H9 (cell line): Measurements from ENCODE around the gene SLC35B2. TPM values are rescaled to one million over a fixed set of nuclear protein-coding genes. Genes with fewer than 3 reads are reported as not detected.

Experiments used
- DNase-seq: peaks from one replicate; pipeline ENCODE4 v3.0.0-alpha.2; 2017
- H2AFZ ChIP-seq: one replicate; pipeline ENCODE4 v1.6.1; 2013; ENCODE audit warnings: mild to moderate bottlenecking, low read length, control low read depth, moderate library complexity
- H2AK5ac ChIP-seq: 2 replicates; pipeline ENCODE4 v1.6.1; 2013; ENCODE audit warnings: low read length, control low read depth, mixed read lengths; ENCODE audit not compliant: insufficient read length
- H2BK120ac ChIP-seq: one replicate; pipeline ENCODE4 v1.6.1; 2013; ENCODE audit warnings: low read depth, mild to moderate bottlenecking, low read length, control low read depth, inconsistent platforms; ENCODE audit not compliant: poor library complexity, severe bottlenecking
- H2BK12ac ChIP-seq: 2 replicates; pipeline ENCODE4 v1.6.1; 2013; ENCODE audit warnings: low read length, control low read depth, mixed read lengths, low read depth; ENCODE audit not compliant: insufficient read length
- H2BK15ac ChIP-seq: 2 replicates; pipeline ENCODE4 v1.6.1; 2013; ENCODE audit warnings: low read depth, low read length, control low read depth
- H2BK20ac ChIP-seq: one replicate; pipeline ENCODE4 v1.6.1; 2013; ENCODE audit warnings: low read depth, mild to moderate bottlenecking, low read length, control low read depth, inconsistent platforms; ENCODE audit not compliant: poor library complexity, severe bottlenecking
- H2BK5ac ChIP-seq: 2 replicates; pipeline ENCODE4 v1.6.1; 2013; ENCODE audit warnings: low read length, control low read depth, mixed read lengths; ENCODE audit not compliant: insufficient read length
- H3K14ac ChIP-seq: 2 replicates; pipeline ENCODE4 v1.6.1; 2013; ENCODE audit warnings: low read length, control low read depth; ENCODE audit not compliant: insufficient read depth
- H3K18ac ChIP-seq: 2 replicates; pipeline ENCODE4 v1.6.1; 2013; ENCODE audit warnings: low read depth, mild to moderate bottlenecking, mixed read lengths, low read length, control low read depth; ENCODE audit not compliant: insufficient read length
- H3K23ac ChIP-seq: 2 replicates; pipeline ENCODE4 v1.6.1; 2013; ENCODE audit warnings: low read length, control low read depth, mixed read lengths, low read depth; ENCODE audit not compliant: insufficient read length
- H3K23me2 ChIP-seq: 2 replicates; pipeline ENCODE4 v1.6.1; 2013; ENCODE audit warnings: low read depth, mild to moderate bottlenecking, mixed read lengths, low read length, control low read depth; ENCODE audit not compliant: insufficient read length, poor library complexity, severe bottlenecking
- H3K27ac ChIP-seq: 2 replicates; pipeline ENCODE4 v1.5.1; 2013; ENCODE audit warnings: low read length, control low read depth, mixed read lengths, low read depth; ENCODE audit not compliant: insufficient read length
- H3K27me3 ChIP-seq: 2 replicates; pipeline ENCODE4 v1.6.1; 2013; ENCODE audit warnings: low read length, control low read depth, inconsistent platforms; ENCODE audit not compliant: insufficient read depth
- H3K4ac ChIP-seq: 2 replicates; pipeline ENCODE4 v1.6.1; 2013; ENCODE audit warnings: low read depth, mild to moderate bottlenecking, control low read depth, inconsistent platforms, low read length, moderate library complexity
- H3K4me1 ChIP-seq: 2 replicates; pipeline ENCODE4 v1.6.1; 2013; ENCODE audit warnings: low read length, control low read depth, inconsistent platforms; ENCODE audit not compliant: insufficient read depth
- H3K4me2 ChIP-seq: 2 replicates; pipeline ENCODE4 v1.6.1; 2013; ENCODE audit warnings: low read length, control low read depth, mixed read lengths; ENCODE audit not compliant: insufficient read length, insufficient read depth
- H3K56ac ChIP-seq: 2 replicates; pipeline ENCODE4 v1.6.1; 2013; ENCODE audit warnings: low read depth, mild to moderate bottlenecking, mixed read lengths, low read length, control low read depth; ENCODE audit not compliant: insufficient read length
- H3K79me1 ChIP-seq: 2 replicates; pipeline ENCODE4 v1.6.1; 2013; ENCODE audit warnings: low read depth, mild to moderate bottlenecking, moderate library complexity, low read length, control low read depth, inconsistent platforms; ENCODE audit not compliant: insufficient read depth, poor library complexity, severe bottlenecking
- H3K79me2 ChIP-seq: 2 replicates; pipeline ENCODE4 v1.6.1; 2013; ENCODE audit warnings: low read length, control low read depth, inconsistent platforms; ENCODE audit not compliant: insufficient read depth
- H3K9ac ChIP-seq: 2 replicates; pipeline ENCODE4 v1.6.1; 2013; ENCODE audit warnings: low read length, control low read depth, mixed read lengths; ENCODE audit not compliant: insufficient read length; ENCODE audit errors: extremely low read depth
- H3K9me3 ChIP-seq: one replicate; pipeline ENCODE4 v1.6.1; 2013; ENCODE audit warnings: low read depth, low read length, inconsistent platforms; ENCODE audit not compliant: control insufficient read depth
- H3T11ph ChIP-seq: one replicate; pipeline ENCODE4 v1.6.1; 2013; ENCODE audit warnings: mild to moderate bottlenecking, low read length, control low read depth, inconsistent platforms
- H4K20me1 ChIP-seq: one replicate; pipeline ENCODE4 v1.6.1; 2013; ENCODE audit not compliant: control insufficient read depth, insufficient read length, insufficient read depth
- H4K5ac ChIP-seq: 2 replicates; pipeline ENCODE4 v1.6.1; 2013; ENCODE audit warnings: low read depth, mild to moderate bottlenecking, mixed read lengths, low read length, control low read depth; ENCODE audit not compliant: insufficient read length
- H4K8ac ChIP-seq: replicated peaks from 2 replicates; pipeline ENCODE4 v1.6.1; 2013; ENCODE audit warnings: low read length, control low read depth, mixed read lengths, low read depth; ENCODE audit not compliant: insufficient read length
- H4K91ac ChIP-seq: 2 replicates; pipeline ENCODE4 v1.6.1; 2013; ENCODE audit warnings: low read depth, mild to moderate bottlenecking, moderate library complexity, mixed read lengths, low read length, control low read depth; ENCODE audit not compliant: insufficient read length
- H3K27ac Mint-ChIP-seq, 3 experiments: 2 replicates in 2 of 3; 3 replicates in 1 of 3; pipeline ENCODE4 v1.8.0; 2020 to 2021; ENCODE audit warnings: mixed read lengths in 3 of 3, mild to moderate bottlenecking in 1 of 3, moderate library complexity in 1 of 3
- H3K27me3 Mint-ChIP-seq: 2 replicates; pipeline ENCODE4 v1.8.0; 2021; ENCODE audit warnings: low read depth, mild to moderate bottlenecking, moderate library complexity, mixed read lengths
- H3K36me3 Mint-ChIP-seq, 3 experiments: 2 replicates in 2 of 3; 3 replicates in 1 of 3; pipeline ENCODE4 v1.8.0; 2020 to 2021; ENCODE audit warnings: low read depth in 3 of 3, mixed read lengths in 3 of 3; ENCODE audit not compliant: insufficient read depth in 1 of 3
- H3K4me1 Mint-ChIP-seq, 2 experiments: 2 replicates each; pipeline ENCODE4 v1.8.0; 2020; ENCODE audit warnings: mixed read lengths in 2 of 2
- H3K4me3 Mint-ChIP-seq, 2 experiments: 2 replicates in 1 of 2; 3 replicates in 1 of 2; pipeline ENCODE4 v1.8.0; 2020 to 2021; ENCODE audit warnings: mild to moderate bottlenecking in 2 of 2, mixed read lengths in 2 of 2, moderate library complexity in 1 of 2
- H3K9me3 Mint-ChIP-seq, 2 experiments: 2 replicates in 1 of 2; 3 replicates in 1 of 2; pipeline ENCODE4 v1.8.0; 2020; ENCODE audit warnings: mild to moderate bottlenecking in 2 of 2, mixed read lengths in 2 of 2, moderate library complexity in 1 of 2
- WGBS: extraction: QIAGEN DNeasy Blood & Tissue Kit; methylation state at CpG from one replicate; pipeline ENCODE4 v1.1.7; 2013; ENCODE audit warnings: missing lambda C conversion rate, low lambda C conversion rate, mixed read lengths; ENCODE audit not compliant: insufficient read length; ENCODE audit errors: extremely low coverage; 5-methylcytosine and 5-hydroxymethylcytosine counted together
- total RNA-seq: library from RNA; stranded (reverse); gene quantifications from 2 replicates; pipeline ENCODE4 v1.2.1, GENCODE V29; 2021
- TF ChIP-seq, protein P1 (sequence below): fragments of 200-600 bp; sonication (generic); conservative IDR thresholded peaks from 3 replicates; pipeline ENCODE4 v1.8.0; 2021; ENCODE audit warnings: antibody characterized with exemption, mild to moderate bottlenecking

Gene SLC35B2
- total RNA-seq, 1 experiment from 2014 or later, result 34.5 TPM

DNA sequence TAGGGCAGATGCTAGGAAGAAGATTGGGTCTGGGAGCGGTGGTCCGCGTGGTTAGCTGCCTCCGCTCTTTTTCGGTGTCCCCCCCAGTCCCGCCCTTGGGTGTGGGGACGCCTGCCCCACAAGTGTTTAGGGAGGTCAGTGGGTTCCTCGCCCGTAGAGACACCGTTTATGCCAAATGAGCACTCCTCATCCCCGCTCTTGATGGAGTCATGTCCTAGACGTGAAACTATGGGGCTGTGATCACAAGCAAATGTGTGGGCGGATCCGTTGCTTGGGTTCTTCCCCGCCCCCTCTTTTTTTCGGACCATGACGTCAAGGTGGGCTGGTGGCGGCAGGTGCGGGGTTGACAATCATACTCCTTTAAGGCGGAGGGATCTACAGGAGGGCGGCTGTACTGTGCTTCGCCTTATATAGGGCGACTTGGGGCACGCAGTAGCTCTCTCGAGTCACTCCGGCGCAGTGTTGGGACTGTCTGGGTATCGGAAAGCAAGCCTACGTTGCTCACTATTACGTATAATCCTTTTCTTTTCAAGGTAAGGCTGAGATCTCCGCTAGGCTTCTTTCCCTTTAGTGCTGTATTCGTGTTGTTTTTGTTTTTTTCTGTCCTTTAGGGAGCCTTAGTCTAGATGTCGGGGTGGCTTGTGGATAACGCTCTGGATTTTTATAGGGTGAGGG, 10.5 kb downstream of the SLC35B2 start, which contains the start of gene HSP90AB1:
TSS of gene HSP90AB1 (plus strand) at position 439 of the 675 bp plus-strand sequence. CDS start 1,529 bp downstream, outside the sequence.
- Histone ChIP-seq H3K4me2 (peak within 1 kb of the TSS; percentile 76), H4K8ac (no peak within 1 kb of the TSS), H2BK15ac (no peak within 1 kb of the TSS), H2BK5ac (no peak within 1 kb of the TSS), H3K4ac (no peak within 1 kb of the TSS; the same call in 1 of the 2 replicates), H3K4me1 (peaks cover 12% of the 10 kb centered on the region; the same call in 1 of the 2 replicates), H2BK120ac (no peak within 1 kb of the TSS), H3K23ac (no peak within 1 kb of the TSS), H3K18ac (peak within 1 kb of the TSS; percentile 86), H2BK12ac (no peak within 1 kb of the TSS), H3K14ac (peak within 1 kb of the TSS; percentile 86), H3K79me2 (peaks cover 27% of the 10 kb centered on the region), H4K20me1 (no peaks in the 10 kb centered on the region), H3T11ph (no peak within 1 kb of the TSS), H3K27ac (no peak within 1 kb of the TSS), H2AFZ (no peak within 1 kb of the TSS), H4K91ac (no peak within 1 kb of the TSS), H3K9me3 (no peaks in the 10 kb centered on the region), H4K5ac (no peak within 1 kb of the TSS), H2AK5ac (no peak within 1 kb of the TSS), H3K79me1 (no peaks in the 10 kb centered on the region), H3K23me2 (peaks cover 10% of the 10 kb centered on the region), H2BK20ac (no peak within 1 kb of the TSS), H3K27me3 (no peaks in the 10 kb centered on the region), H3K56ac (no peak within 1 kb of the TSS), H3K9ac (peak within 1 kb of the TSS; percentile 98)
- TF ChIP-seq, protein P1, sequence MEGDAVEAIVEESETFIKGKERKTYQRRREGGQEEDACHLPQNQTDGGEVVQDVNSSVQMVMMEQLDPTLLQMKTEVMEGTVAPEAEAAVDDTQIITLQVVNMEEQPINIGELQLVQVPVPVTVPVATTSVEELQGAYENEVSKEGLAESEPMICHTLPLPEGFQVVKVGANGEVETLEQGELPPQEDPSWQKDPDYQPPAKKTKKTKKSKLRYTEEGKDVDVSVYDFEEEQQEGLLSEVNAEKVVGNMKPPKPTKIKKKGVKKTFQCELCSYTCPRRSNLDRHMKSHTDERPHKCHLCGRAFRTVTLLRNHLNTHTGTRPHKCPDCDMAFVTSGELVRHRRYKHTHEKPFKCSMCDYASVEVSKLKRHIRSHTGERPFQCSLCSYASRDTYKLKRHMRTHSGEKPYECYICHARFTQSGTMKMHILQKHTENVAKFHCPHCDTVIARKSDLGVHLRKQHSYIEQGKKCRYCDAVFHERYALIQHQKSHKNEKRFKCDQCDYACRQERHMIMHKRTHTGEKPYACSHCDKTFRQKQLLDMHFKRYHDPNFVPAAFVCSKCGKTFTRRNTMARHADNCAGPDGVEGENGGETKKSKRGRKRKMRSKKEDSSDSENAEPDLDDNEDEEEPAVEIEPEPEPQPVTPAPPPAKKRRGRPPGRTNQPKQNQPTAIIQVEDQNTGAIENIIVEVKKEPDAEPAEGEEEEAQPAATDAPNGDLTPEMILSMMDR, result no peak
- Mint-ChIP-seq H3K9me3 (peaks cover 3 to 4% of the 10 kb centered on the region in 2 experiments; a peak in 3 of 5 replicates), H3K36me3 (peaks cover 44 to 50% (median 48%) of the 10 kb centered on the region in 3 experiments), H3K4me3 (peak within 1 kb of the TSS; percentile 99 to 100), H3K27ac (peak within 1 kb of the TSS; percentile 97 to 100 (median 98)), H3K27me3 (peaks cover 12% of the 10 kb centered on the region), H3K4me1 (peaks cover 35 to 41% of the 10 kb centered on the region in 2 experiments)
- no CpG with 5 or more reads among the region's 34 CpGs for WGBS
- DNase-seq, result peak; percentile 97
